Hematopoietic multipotent progenitor cell treated with erythropoietin and hydrocortisone succinate and interleukin-3 and kit ligand, for 15 days (in vitro differentiated cells): ENCODE data around the gene CLEC19A.
"Not testable (repeated sequence)": the region's sequence is repeated elsewhere in the genome, so short reads cannot be mapped to it uniquely, and the experiment has no call there.

ENCODE experiments used
- DNase-seq: peaks from one replicate; pipeline ENCODE4 v3.0.0-alpha.2; 2015; ENCODE audit warnings: low spot score

The CLEC19A gene

DNA sequence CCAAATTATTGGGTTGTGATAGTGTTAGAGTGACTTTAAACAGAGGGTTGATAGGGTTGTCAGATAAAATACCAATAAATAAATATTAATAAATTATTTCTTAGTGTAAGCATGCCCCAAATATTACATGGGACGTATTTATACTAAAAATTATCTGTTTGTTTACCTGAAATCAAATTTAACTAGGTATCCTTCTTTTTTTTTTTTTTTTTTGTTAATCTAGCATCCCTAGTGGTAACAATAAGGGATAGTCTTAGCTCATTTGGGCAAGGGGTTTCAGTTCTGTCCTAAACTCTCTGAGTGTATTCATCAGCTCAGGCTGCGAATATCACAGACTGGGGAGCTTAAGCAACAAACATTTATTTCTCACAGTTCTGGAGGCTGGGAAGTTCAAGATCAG lies 1.3 kb downstream of the CLEC19A start:
- DNase-seq = no peak

DNA sequence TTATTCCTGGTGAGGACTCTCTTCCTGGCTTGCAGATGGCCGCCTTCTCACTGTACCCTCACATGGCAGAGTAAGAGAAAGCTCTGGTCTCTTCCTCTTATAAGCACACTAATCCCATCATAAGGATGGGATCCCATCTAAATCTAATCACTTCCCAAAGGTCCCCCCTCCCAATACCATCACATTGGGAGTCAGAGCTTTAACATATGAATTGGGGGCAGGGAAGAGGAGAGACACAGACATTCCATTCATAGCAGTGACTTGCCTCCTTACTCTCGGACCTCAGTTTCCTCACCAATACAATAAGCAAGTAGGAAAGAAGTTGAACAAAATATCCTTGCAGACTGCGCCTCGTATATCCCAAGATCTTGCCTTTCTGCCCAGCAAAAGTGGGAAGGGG lies 1.7 kb downstream of the CLEC19A start:
- DNase-seq = no peak

DNA sequence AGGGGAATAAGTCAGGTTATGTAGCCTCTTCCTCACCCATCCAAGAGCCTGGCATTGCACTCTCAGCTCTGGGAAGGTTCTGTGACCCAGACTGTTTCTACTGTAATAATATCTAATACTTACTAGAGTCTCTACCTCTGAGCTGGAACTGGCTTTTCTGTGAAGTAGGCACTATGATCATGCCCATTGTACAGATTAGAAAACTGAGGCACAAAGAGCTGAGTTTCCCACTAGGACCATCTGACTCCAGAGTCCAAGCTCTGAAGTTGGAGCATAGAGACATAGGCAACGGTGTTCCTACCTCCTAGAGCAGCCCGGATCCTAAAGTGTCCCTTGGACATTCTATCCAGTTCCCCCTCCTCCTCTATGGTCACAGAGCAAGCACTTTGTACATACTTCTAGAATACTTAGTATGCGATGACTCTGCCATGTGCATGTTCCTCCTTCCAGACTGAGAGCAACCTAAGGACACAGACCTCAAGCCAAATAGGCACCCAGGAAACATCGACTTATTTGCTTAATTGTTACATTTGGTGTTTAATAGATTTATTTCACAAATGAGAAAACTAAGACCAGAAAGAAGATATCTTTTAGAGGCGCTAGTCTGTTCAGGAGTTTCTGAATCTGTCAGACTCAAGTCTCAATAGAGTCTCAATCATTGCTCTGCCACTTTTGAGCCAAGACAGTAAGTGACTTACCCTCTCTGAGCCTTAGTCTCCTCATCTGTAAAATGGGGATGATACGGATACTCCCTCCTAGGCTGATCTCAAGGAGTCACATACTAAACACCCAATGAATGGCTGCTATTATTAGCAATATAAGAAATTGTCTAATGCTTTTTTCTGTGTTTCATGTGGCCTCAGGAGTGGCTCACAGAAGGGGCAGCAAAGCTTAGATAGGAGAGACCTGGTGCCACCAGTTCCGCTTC lies 3.6 kb downstream of the CLEC19A start:
- DNase-seq = no peak

DNA sequence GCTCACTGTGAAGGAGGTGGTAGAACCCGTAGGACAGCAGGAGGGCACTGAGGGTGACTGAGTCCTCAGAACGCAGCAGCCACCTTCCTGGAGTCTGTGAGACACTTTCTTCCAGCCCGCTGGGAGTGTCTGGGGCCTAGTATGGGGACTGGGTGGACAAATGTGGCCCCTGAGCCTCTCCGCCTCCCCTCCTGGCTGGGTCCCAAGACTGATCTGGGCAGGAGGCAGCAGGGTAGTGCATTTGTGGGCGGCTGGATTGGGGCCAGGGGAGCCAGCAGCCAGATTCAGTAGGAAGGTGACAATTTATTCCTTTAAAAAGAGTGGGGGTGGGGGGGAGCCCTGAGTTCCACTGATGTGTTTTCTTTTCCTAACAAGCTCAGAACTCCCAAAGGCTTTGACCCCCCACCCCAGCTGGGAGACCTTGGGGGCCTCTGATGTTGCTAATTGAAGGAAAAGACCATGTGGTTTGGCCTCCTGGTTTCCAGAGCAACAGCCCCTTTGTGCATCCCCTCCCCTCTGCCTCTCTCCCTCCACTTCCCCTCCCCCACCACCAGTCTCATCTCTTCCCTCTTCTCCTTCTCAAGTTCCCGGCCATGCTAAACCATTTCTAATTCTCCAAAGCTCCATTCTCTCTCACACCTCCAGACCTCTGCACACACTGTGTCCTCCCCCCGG lies 4.4 kb downstream of the CLEC19A start:
- no peak for DNase-seq

DNA sequence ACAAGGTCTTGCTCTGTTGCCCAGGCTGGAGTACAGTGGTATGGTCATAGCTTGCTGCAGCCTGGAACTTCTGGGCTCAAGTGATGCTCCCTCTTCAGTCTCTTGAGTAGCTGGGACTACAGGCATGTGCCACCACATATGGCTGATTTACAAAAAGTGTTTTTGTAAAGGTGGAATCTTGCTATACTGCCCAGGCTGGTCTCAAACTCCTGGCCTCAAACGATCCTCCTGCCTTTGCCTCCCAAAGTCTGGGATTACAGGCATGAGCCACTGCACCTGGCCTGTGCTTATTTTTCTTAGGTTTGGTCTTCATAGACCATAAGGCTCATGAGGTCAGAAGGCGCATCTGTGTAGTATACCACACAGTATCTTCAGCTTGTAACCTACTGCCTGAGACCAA lies 5.3 kb downstream of the CLEC19A start:
- DNase-seq = no peak

DNA sequence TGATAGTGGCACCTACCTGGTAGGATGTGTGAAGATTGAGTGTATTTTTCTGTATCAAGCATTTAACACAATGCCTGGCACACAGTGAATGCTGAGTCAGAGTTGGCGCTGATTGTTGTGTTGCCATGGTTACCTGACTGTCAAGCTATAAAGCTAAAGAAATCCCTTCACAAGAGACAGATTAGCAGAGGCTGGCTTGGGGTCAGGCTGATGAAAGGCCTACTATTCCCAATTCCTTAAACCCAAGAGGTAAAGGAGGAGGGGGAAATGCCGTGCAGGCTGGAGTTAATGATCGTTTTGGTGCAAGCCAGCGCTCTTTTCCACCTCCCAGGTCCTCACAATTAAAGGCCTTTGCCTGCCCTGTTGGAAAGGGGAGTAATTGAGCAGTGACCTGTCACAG lies 5.9 kb downstream of the CLEC19A start:
- DNase-seq = no peak

DNA sequence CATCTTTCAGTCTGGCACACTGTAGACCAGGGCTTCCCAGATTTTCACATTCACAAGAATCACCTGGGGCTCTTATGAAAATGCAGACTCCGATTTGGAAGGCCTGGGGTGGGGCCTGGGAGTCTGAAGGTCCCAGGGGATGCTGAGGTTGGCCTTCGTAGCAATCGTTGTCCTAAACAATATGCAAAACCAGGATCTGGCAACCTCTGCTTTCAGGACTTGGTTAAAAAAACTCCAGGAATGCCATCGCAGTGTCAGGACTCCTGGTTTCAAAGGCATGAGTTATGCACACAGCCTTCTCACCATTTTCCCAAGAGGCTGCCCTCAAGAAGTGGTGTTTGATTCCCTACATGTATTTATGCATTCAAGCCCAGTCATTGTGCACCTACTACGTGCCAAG lies 6.7 kb downstream of the CLEC19A start:
- no peak for DNase-seq

DNA sequence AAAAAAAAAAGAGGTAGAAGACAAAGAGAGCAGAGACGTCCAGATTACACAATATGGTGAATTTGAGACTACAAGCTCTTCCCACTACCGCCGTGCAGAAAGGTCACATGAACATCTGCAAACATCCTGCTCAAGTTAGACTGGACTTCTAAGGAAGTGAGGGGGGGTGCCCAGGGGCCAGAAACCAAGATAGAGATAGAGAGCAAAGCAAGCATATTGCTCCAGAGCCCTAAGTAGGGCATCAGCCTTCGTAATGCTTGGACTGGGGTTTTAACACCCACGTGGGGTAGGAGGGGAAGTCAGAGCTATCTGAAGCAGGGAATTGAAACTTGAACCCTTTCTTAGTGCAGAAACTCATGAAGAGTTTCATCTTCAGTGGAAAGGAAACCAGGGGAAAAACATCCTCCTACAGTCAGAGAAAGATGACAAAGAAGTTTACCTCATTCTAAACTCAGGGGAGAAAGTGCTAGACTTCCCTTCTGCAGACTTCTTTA lies 8.7 kb downstream of the CLEC19A start:
- no peak for DNase-seq

DNA sequence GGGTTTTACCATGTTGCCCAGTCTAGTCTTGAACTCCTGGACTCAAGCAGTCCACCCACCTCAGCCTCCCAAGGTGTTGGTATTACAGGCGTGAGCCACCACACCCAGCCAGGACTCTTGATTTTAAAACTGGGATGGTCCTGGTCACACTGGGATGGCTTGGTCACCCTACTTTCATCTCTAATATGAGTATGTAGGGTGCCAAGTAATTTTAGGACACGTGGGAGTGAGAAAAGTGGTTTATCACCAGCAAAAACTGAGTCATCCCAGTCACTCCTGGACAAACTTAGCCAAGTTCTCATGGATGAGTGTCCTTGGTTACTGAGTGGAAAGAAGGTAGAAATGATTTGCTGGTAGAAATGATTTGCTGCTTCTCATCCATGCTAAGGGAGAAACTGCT lies 9.9 kb downstream of the CLEC19A start:
- DNase-seq = no peak

DNA sequence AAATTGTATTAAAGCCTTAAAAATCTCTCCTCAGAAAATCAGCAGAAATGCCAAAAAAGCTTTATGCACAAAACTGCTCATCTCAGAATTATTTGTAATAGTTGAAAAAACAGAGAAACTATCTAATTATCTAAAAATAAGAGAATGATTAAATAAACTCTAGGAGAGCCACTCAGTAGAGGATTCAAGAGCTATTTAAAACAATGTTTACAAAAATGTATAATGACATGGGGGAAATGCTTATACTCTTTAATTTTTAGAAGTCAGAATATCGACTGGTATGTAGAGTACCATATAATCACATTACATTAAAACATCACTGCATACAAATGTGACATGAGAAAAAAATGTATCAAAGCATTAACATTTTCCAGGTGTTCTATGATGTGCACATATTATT lies 11.9 kb downstream of the CLEC19A start:
- DNase-seq = no peak

DNA sequence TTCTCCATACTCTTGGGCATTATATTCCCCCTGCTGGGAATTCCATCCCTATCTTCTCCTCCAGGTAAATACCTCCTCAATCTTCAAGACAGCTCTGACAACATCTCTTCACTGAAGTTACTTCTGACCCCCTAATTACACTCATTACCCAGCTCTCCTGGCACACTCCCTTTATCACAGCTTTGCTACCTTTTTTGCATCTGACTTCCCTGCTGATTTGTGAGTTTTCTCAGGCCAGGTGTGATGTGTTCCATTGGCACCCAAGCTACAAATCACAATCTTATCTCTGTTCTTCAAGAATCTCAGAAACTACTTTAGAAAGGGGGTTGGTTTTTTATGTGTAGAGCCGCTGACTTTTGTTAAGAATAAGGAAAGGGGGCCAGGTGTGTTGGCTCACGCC lies 14.0 kb downstream of the CLEC19A start:
- no peak for DNase-seq

DNA sequence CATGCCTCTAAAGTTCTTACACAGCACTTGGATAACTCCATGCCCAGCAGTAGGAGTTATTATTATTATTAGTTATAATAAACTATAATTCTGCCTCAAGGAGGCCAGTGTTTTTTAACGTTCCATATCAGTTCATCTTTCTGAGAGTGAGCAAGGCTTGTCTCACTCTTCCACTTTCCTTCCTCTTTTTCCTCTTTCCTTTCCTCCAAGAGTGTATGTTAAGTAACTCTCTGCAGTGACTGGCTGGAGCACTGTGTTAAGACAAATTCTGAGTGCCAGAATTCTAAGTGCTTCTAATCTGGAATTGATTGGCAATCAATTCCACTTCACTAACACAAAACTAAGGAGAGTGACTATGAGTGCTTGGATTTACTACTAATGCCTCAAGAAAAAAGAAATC lies 16.4 kb downstream of the CLEC19A start:
- no peak for DNase-seq

DNA sequence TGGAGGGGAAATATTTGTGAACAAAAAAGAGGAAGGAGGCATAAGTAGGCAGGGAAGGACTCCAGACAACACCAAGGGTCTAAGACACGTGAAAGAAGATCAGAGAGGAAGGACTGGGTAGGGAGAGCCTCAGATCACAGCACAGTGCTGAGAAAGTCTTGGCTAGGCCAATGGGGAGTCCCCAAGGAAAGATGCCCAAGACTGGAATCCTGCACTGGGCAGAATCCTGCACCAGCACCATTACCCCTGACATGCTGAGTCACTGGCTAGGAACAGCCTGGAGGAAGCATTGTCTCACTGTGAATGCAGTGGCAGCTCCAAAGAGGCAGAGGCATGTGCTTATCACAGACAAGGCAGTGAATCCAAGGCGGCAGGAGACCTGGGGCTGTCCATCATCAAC lies 19.2 kb downstream of the CLEC19A start:
- no peak for DNase-seq

DNA sequence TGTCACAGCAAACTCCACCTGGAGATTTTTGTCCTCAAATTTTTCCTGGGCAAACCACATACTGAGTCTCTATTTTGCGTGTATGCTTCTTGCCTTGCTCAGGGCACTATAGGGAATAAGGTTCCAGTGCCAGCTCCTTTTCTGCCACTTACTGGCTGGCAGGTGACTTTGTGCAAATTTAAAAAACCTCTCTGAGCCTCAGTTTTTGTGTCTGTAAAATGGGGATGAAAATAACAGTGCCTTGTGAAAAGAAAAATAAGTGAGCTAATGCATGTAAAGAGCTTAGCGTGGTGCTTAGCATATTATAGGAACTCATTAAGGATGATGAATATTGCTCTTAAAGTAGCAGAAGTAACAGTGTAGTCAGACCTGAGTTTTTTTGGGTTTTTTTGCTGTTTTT lies 19.9 kb downstream of the CLEC19A start:
- DNase-seq = no peak

DNA sequence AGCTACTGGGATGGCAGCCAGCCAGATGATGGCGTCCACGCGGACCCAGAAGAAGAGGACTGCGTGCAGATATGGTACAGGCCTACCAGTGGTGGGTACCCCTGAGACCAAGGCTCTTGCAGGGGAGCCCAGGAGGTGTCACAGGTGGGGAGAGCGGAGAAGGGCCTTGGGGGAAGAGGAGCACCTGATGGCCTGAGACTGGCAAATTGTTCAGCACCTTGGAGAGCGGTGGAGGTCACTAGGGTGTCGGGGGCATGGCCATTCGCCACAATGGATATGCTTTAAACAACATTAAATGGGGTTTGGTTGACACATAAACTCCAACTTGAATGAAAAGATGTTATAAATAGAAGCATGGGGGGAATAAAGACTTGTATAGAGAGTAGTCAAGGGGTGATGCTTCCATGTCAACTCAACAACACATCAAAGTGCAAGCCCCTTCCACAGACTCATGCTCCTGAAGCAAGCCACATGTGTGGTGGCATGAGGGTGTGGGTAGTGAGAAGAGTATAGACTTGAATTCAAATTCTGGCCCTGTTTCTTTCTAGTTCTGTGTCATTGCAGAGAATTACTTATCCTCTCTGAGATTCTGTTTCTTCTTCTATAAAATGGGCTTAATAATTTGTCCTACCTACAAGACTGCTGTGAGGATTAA lies 22.2 kb downstream of the CLEC19A start:
- no peak for DNase-seq

DNA sequence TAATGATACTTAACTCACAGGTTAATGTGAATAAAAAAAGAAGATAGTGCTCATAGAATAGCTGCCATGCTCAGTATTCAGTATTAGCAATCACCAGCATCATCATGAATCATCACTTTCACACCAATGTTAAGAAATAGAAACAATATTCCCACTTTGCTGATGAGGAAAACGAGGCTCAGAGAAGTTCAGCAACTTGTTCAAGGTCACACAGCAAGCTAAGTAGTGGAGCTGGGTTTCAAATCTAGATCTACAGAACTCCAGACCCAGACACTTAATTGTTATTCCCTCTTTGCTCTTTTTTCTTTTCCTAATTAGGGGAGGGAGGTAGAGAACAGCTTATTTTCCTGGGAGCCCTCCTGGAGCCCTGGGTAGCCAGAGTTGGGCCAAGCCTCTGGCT lies 22.9 kb downstream of the CLEC19A start:
- no peak for DNase-seq

DNA sequence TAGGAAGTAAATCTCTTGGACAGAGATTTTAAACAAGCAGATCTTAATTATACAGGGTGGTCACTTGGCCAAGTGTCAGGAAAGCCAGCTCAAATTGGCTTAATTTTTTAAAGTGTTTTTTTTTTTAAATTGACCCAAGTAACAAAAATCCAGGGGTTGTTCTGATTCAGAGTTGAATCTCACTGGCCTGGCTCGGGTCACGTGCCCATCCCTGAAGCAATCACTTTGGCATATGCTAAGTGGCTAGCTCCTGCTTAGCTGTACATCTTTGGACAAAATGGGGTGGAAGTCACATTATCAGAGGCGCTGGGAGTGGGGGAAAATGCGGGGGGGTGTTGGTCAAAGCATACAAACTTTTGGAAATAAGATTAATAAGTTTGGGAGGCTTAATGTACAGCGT lies 23.6 kb downstream of the CLEC19A start:
- DNase-seq = no peak

DNA sequence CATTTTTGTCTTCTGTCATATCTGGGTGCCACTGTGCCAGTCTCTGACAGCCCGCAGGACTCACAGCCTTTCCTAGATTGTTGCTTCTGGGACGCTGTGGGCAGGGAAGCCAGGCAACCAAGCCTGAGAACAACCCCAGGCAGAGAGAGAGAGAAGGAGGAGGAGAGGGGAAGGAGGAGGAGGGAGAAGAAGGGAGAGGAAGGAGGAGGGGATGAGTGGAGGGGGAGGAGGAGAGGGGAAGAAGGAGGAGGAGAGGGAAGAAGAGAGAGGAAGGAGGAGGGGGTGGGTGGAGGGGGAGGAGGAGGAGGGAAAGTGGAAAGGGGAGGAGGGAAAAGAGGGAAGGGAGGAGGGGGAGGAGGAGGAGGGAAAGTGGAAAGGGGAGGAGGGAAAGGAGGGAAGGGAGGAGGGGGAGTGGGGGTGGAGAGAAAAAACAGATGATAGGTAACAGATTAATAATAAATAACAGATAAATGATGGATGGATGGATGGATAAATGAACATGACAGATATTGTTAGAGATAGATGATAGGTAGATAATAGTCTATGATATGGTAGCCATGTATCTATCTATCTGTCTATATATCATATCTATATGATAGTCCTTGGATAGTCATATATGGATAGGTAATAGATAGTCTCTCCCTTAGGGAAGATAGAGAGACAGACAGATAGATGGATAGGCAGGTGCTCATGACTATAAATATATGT lies 29.3 kb downstream of the CLEC19A start:
- no peak for DNase-seq

DNA sequence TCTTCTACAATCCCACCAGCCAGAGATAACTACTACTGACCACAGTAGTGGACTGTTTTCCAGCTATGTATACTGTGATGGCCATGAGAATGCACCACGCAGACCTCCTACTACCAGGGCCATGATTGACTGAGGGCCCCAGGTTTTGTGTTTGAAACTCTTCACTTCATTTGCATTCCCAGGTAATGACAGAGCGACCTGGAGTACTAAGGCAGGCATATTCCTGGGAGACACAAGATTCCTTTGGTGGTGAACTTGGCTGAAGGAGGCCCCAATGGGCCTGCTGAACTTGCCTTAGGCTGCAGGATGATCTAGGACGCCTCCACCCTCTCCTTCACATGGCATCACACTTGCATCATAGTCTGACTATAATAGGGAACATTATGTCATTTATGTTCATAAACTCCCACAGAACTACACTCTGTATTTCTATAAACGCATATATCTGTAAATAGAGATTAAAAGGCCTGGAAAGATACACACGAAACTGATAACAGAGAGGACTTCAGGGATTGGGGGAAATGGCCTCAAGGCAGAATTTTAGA lies 30.4 kb downstream of the CLEC19A start:
- DNase-seq = no peak

DNA sequence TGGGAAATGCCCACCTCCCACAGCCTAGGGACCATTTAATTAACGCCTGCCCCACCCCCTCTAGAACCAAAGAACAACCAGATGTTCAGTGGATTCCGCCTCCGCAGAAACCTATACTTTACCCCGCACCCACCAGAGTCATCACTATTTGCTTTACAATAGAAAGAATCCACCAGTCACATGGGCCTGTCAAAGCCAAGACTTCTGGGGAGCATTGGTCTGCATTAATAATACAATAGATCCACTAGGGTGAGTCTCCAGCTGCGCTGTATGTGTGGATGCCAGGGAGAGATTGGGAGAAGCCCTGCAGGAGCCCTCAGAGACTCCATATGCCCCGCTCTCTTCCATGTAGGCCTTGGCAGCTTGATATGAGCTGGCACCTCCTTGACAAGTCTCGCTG lies 31.3 kb downstream of the CLEC19A start:
- DNase-seq = no peak

DNA sequence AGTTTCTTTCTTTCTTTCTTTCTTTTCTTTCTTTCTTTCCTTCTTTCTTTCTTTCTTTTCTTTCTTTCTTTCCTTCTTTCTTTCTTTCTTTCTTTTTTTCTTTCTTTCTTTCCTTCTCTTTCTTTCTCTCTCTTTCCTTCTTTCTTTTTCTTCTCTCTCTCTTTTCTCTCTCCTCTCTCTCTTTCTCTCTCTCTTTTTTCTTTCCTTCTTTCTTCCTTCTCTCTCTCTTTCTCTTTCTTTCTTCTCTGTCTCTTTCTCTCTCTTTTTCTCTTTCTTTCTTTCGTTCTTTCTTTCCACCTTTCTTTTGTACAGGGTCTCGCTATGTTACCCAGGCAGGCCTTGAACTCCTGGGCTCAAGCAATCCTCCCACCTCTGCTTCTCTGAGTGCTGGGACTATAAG lies 35.7 kb downstream of the CLEC19A start:
- DNase-seq = not testable (repeated sequence)

DNA sequence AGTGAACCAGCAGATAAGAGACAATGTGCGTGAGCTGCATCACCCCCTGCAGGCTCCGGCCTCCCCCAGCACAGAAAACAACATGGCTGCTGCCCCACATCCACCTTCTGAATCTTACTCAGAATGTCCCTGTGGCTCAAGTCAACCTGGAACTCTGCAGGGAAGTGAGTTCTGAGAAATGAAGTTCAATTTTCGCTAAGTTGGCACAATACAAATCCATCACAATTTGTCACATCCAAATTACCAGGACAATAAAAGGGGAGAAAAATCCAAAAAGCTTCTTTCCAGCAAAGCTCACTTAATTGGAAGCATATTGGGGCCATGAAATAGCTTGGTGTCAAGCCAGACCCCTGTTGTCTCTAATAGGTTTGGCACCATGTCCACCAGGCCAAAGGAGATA lies 38.1 kb downstream of the CLEC19A start:
- DNase-seq = no peak
